IMR-90 (cell line): ENCODE data around the gene POU4F1. TPM values are rescaled to one million over a fixed set of nuclear protein-coding genes. Genes with fewer than 3 reads are reported as not detected.

Source experiments
- ATAC-seq: fragments of 200-7000 bp; cut with Tn5 transposase; 2 replicates; pipeline ENCODE4 v1.9.1; 2020; ENCODE audit warnings: low read depth, mild to moderate bottlenecking, moderate library complexity
- BruUV-seq: library from RNA; stranded (reverse); fragments of 400-500 nt; replicated peaks from 2 replicates; lab custom pipeline; 2021; lab: Mats Ljungman, UMichigan
- CTCF ChIA-PET: fragments of 300-600 bp; formaldehyde crosslinking; extraction: SDS; loops from one replicate; lab custom pipeline; 2021; ENCODE audit warnings: antibody characterized with exemption; lab: Yijun Ruan, JAX
- POLR2A ChIA-PET: fragments of 300-600 bp; sonication (Branson Sonifier 250); formaldehyde crosslinking; loops from one replicate; lab custom pipeline; 2022; ENCODE audit warnings: antibody characterized with exemption; ENCODE audit not compliant: unreplicated experiment; lab: Charles Lee
- DNase-seq: peaks from one replicate; pipeline ENCODE4 v3.0.0; 2013
- H2AFZ ChIP-seq: replicated peaks from 2 replicates; pipeline ENCODE3; 2013; ENCODE audit warnings: low read length, mild to moderate bottlenecking; ENCODE audit not compliant: poor library complexity
- H2AK5ac ChIP-seq: 2 replicates; pipeline ENCODE4 v1.6.1; 2013; ENCODE audit warnings: low read depth, low read length, inconsistent platforms
- H2AK9ac ChIP-seq: replicated peaks from 2 replicates; pipeline ENCODE3; 2013; ENCODE audit warnings: mild to moderate bottlenecking, low read depth, low read length, moderate library complexity; ENCODE audit not compliant: poor library complexity
- H2BK120ac ChIP-seq: 2 replicates; pipeline ENCODE4 v1.6.1; 2013; ENCODE audit warnings: low read depth, low read length, inconsistent platforms
- H2BK15ac ChIP-seq: 3 replicates; pipeline ENCODE4 v1.6.1; 2013; ENCODE audit warnings: low read depth, low read length, inconsistent platforms
- H2BK20ac ChIP-seq: 2 replicates; pipeline ENCODE4 v1.6.1; 2013; ENCODE audit warnings: low read depth, mild to moderate bottlenecking, inconsistent platforms, low read length, moderate library complexity
- H2BK5ac ChIP-seq: 2 replicates; pipeline ENCODE4 v1.6.1; 2013; ENCODE audit warnings: mild to moderate bottlenecking, low read depth, low read length, inconsistent platforms; ENCODE audit not compliant: poor library complexity, severe bottlenecking
- H3K14ac ChIP-seq: replicated peaks from 2 replicates; pipeline ENCODE4 v1.6.1; 2013; ENCODE audit warnings: low read depth, low read length, inconsistent platforms
- H3K18ac ChIP-seq: 2 replicates; pipeline ENCODE4 v1.6.1; 2013; ENCODE audit warnings: low read depth, low read length, control low read depth
- H3K23ac ChIP-seq: 2 replicates; pipeline ENCODE4 v1.6.1; 2013; ENCODE audit warnings: low read depth, low read length, inconsistent platforms
- H3K27ac ChIP-seq: 2 replicates; pipeline ENCODE4 v1.5.1; 2013; ENCODE audit warnings: mild to moderate bottlenecking, control low read depth, low read length; ENCODE audit not compliant: insufficient read depth
- H3K27me3 ChIP-seq: 2 replicates; pipeline ENCODE4 v1.6.1; 2013; ENCODE audit warnings: low read length; ENCODE audit not compliant: control insufficient read depth, insufficient read depth
- H3K36me3 ChIP-seq: 2 replicates; pipeline ENCODE4 v1.6.1; 2013; ENCODE audit warnings: low read length, mixed read lengths; ENCODE audit not compliant: control insufficient read depth, insufficient read depth
- H3K4ac ChIP-seq: 2 replicates; pipeline ENCODE4 v1.6.1; 2013; ENCODE audit warnings: low read depth, low read length, inconsistent platforms
- H3K4me1 ChIP-seq: 2 replicates; pipeline ENCODE4 v1.6.1; 2013; ENCODE audit warnings: low read length, mixed read lengths; ENCODE audit not compliant: control insufficient read depth, insufficient read depth
- H3K4me2 ChIP-seq: 2 replicates; pipeline ENCODE4 v1.6.1; 2013; ENCODE audit warnings: low read depth, mild to moderate bottlenecking, control low read depth, low read length, moderate library complexity
- H3K4me3 ChIP-seq: 2 replicates; pipeline ENCODE4 v1.5.1; 2013; ENCODE audit warnings: low read depth, mild to moderate bottlenecking, control low read depth, low read length, moderate library complexity; ENCODE audit not compliant: insufficient read depth
- H3K56ac ChIP-seq: 2 replicates; pipeline ENCODE4 v1.6.1; 2013; ENCODE audit warnings: low read length, inconsistent platforms; ENCODE audit not compliant: insufficient read depth; ENCODE audit errors: extremely low read depth
- H3K79me1 ChIP-seq, 2 experiments: 2 replicates each; pipeline ENCODE4 v1.6.1; 2013; ENCODE audit warnings: low read length in 2 of 2, inconsistent platforms in 1 of 2, low read depth in 1 of 2
- H3K9ac ChIP-seq: 2 replicates; pipeline ENCODE4 v1.6.1; 2013; ENCODE audit warnings: low read depth, low read length, control low read depth
- H3K9me1 ChIP-seq: 2 replicates; pipeline ENCODE4 v1.6.1; 2013; ENCODE audit warnings: low read length, inconsistent platforms; ENCODE audit not compliant: insufficient read depth
- H3K9me3 ChIP-seq: 2 replicates; pipeline ENCODE4 v1.6.1; 2013; ENCODE audit warnings: low read length; ENCODE audit not compliant: control insufficient read depth, insufficient read depth
- H4K20me1 ChIP-seq: 2 replicates; pipeline ENCODE4 v1.6.1; 2013; ENCODE audit warnings: low read length, inconsistent platforms; ENCODE audit not compliant: insufficient read depth
- H4K5ac ChIP-seq: 2 replicates; pipeline ENCODE4 v1.6.1; 2013; ENCODE audit warnings: mild to moderate bottlenecking, low read depth, low read length, control low read depth
- H4K8ac ChIP-seq, 2 experiments: 2 replicates each; pipeline ENCODE4 v1.6.1; 2013; ENCODE audit warnings: low read depth in 2 of 2, low read length in 2 of 2, control low read depth in 1 of 2, inconsistent platforms in 1 of 2
- H4K91ac ChIP-seq: 2 replicates; pipeline ENCODE4 v1.6.1; 2013; ENCODE audit warnings: low read depth, low read length, inconsistent platforms; ENCODE audit not compliant: insufficient read depth
- BHLHE40 ChIP-seq: fragments of 150-350 bp; IDR thresholded peaks from 2 replicates; pipeline ENCODE4 v1.6.1; 2016; ENCODE audit warnings: mild to moderate bottlenecking, low read depth, low read length
- CEBPB ChIP-seq: IDR thresholded peaks from 2 replicates; pipeline ENCODE4 v1.6.1; 2012; ENCODE audit warnings: low read depth, low read length, improper control_type of control experiment
- CHD1 ChIP-seq: IDR thresholded peaks from 2 replicates; pipeline ENCODE4 v1.6.1; 2012; ENCODE audit warnings: low read depth, low read length, improper control_type of control experiment
- ELK1 ChIP-seq: fragments of 150-350 bp; IDR thresholded peaks from 2 replicates; pipeline ENCODE4 v1.6.1; 2016; ENCODE audit warnings: low read depth, mild to moderate bottlenecking, low read length, moderate library complexity, borderline replicate concordance
- FOS ChIP-seq: fragments of 150-350 bp; IDR thresholded peaks from 2 replicates; pipeline ENCODE4 v1.6.1; 2016; ENCODE audit warnings: low read depth, low read length
- MAFK ChIP-seq: IDR thresholded peaks from 2 replicates; pipeline ENCODE4 v1.6.1; 2012; ENCODE audit warnings: low read depth, low read length, improper control_type of control experiment
- MAZ ChIP-seq: IDR thresholded peaks from 2 replicates; pipeline ENCODE4 v1.6.1; 2012; ENCODE audit warnings: low read depth, mild to moderate bottlenecking, low read length, improper control_type of control experiment, moderate library complexity, borderline replicate concordance
- MXI1 ChIP-seq: IDR thresholded peaks from 2 replicates; pipeline ENCODE4 v1.6.1; 2012; ENCODE audit warnings: low read depth, mild to moderate bottlenecking, low read length, moderate library complexity, borderline replicate concordance
- NFE2L2 ChIP-seq: fragments of 150-350 bp; IDR thresholded peaks from 2 replicates; pipeline ENCODE4 v1.6.1; 2016; ENCODE audit warnings: low read depth, mild to moderate bottlenecking, low read length
- POLR2A ChIP-seq: IDR thresholded peaks from 2 replicates; pipeline ENCODE4 v1.6.1; 2012; ENCODE audit warnings: mild to moderate bottlenecking, low read depth, low read length
- RAD21 ChIP-seq: IDR thresholded peaks from 2 replicates; pipeline ENCODE4 v1.6.1; 2012; ENCODE audit warnings: low read length, improper control_type of control experiment
- RCOR1 ChIP-seq: IDR thresholded peaks from 2 replicates; pipeline ENCODE4 v1.6.1; 2012; ENCODE audit warnings: mild to moderate bottlenecking, low read length, improper control_type of control experiment; ENCODE audit not compliant: insufficient replicate concordance
- SMC3 ChIP-seq: fragments of 150-350 bp; IDR thresholded peaks from 2 replicates; pipeline ENCODE4 v1.6.1; 2016; ENCODE audit warnings: low read depth, mild to moderate bottlenecking, antibody characterized with exemption, low read length, moderate library complexity
- USF2 ChIP-seq: fragments of 150-350 bp; IDR thresholded peaks from 2 replicates; pipeline ENCODE4 v1.6.1; 2017; ENCODE audit warnings: mild to moderate bottlenecking, antibody characterized with exemption, low read length, low read depth
- WGBS, 2 experiments: methylation state at CpG; one replicate each; pipeline versions ENCODE4 v1.1.5 to v1.1.7; 2013; ENCODE audit warnings: missing lambda C conversion rate in 2 of 2; ENCODE audit not compliant: insufficient read length in 1 of 2; ENCODE audit errors: extremely low coverage in 2 of 2; 5-methylcytosine and 5-hydroxymethylcytosine counted together
- dilution Hi-C: fragments of 300-500 bp; cut with HindIII; formaldehyde crosslinking; loops from one replicate; pipeline ENCODE4 v1.14.3; 2018; ENCODE audit warnings: low sequenced_read_pairs; ENCODE audit not compliant: unreplicated experiment
- in situ Hi-C: fragments of 300-500 bp; cut with MboI; formaldehyde crosslinking; loops from 3 replicates; pipeline ENCODE4 v1.14.3; 2019; ENCODE audit warnings: low sequenced_read_pairs, inconsistent platforms, mixed read lengths
- intact Hi-C: fragments of 100-400 bp; cut with micrococcal nuclease; formaldehyde crosslinking; loops from 2 replicates; pipeline ENCODE4 v1.10.0; 2022
- polyA plus RNA-seq, 3 experiments: library from polyadenylated mRNA; depleted of rRNA; stranded (reverse); fragments of >200 nt; gene quantifications; 2 replicates each; pipeline ENCODE4 v1.2.3, GENCODE V29; 2012; ENCODE audit warnings: low replicate concordance in 1 of 3
- total RNA-seq: library from RNA; depleted of rRNA; stranded (reverse); fragments of >200 nt; gene quantifications from 2 replicates; pipeline ENCODE4 v1.2.3, GENCODE V29; 2012
- TF ChIP-seq, protein P1 (sequence below): conservative IDR thresholded peaks from 2 replicates; pipeline ENCODE4 v1.5.1; 2012; ENCODE audit warnings: mild to moderate bottlenecking, low read depth, low read length, improper control_type of control experiment

POU4F1 gene
- total and polyA plus RNA-seq, 2 of the 4 experiments (the other 2 are of a cell fraction) = 0.02 TPM; not detected in 1

DNA sequence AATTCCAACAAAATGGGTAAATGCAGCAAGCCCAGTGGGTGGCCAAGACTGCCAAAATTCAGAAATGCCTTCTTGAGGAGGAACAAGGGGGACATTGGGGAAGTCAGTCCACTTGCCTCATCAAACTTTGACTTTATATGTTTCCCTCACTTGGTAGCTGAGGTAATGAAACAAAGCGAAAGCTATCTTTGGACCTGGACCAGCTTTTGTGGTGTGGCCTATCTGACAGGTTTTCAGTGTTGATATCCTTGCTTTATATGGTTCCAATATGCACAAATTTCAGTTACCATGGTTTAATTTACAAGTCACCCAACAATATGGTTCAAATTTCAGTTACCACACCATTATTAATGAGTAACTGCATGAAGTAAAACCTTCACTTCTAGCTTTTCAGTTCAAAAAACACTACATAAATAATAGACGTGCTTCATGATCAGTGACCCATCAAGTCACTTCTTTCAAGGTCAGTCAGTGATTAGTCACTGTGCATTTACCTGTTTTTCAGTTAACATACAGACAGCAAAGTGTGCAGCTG, 17.7 kb upstream of the POU4F1 start:
- Histone ChIP-seq H3K56ac (no peak overlapping the region), H4K8ac (no peak overlapping the region), H3K27me3 (no peaks in the 10 kb centered on the region), H3K4ac (no peak overlapping the region), H3K9ac (no peak overlapping the region), H4K20me1 (no peaks in the 10 kb centered on the region), H3K36me3 (peaks cover 5% of the 10 kb centered on the region; the same call in 1 of the 2 replicates), H3K18ac (no peak overlapping the region), H2BK20ac (no peak overlapping the region), H3K4me1 (no peaks in the 10 kb centered on the region), H3K4me3 (no peak overlapping the region), H2BK120ac (no peak overlapping the region), H2AK5ac (no peak overlapping the region), H2BK5ac (no peak overlapping the region), H2AFZ (no peak overlapping the region), H3K23ac (no peak overlapping the region), H3K14ac (no peak overlapping the region), H4K5ac (no peak overlapping the region), H3K9me3 (no peaks in the 10 kb centered on the region), H3K27ac (no peak overlapping the region), H3K79me1 (peaks cover 0 to 7% of the 10 kb centered on the region in 2 experiments; a peak in 2 of 4 replicates), H2AK9ac (no peak overlapping the region), H2BK15ac (no peak overlapping the region), H4K91ac (no peak overlapping the region), H3K4me2 (no peak overlapping the region), H3K9me1 (no peaks in the 10 kb centered on the region)
- no TSS peak for BruUV-seq
- in situ Hi-C loops (no loop called here), intact Hi-C loops (no loop called here), dilution Hi-C loops (no loop called here)
- no peak for ATAC-seq
- DNase-seq = no peak
- ChIA-PET POLR2A (no interaction called here), CTCF (no interaction called here)
- TF ChIP-seq RCOR1 = no peak
- TF ChIP-seq MAZ = no peak
- TF ChIP-seq SMC3 = no peak
- TF ChIP-seq CEBPB = no peak
- no peak for TF ChIP-seq ELK1
- TF ChIP-seq, protein P1, sequence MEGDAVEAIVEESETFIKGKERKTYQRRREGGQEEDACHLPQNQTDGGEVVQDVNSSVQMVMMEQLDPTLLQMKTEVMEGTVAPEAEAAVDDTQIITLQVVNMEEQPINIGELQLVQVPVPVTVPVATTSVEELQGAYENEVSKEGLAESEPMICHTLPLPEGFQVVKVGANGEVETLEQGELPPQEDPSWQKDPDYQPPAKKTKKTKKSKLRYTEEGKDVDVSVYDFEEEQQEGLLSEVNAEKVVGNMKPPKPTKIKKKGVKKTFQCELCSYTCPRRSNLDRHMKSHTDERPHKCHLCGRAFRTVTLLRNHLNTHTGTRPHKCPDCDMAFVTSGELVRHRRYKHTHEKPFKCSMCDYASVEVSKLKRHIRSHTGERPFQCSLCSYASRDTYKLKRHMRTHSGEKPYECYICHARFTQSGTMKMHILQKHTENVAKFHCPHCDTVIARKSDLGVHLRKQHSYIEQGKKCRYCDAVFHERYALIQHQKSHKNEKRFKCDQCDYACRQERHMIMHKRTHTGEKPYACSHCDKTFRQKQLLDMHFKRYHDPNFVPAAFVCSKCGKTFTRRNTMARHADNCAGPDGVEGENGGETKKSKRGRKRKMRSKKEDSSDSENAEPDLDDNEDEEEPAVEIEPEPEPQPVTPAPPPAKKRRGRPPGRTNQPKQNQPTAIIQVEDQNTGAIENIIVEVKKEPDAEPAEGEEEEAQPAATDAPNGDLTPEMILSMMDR = no peak
- TF ChIP-seq CHD1 = no peak
- no peak for TF ChIP-seq RAD21
- TF ChIP-seq BHLHE40 = no peak
- no peak for TF ChIP-seq USF2
- TF ChIP-seq NFE2L2 = no peak
- TF ChIP-seq MAFK = no peak
- no peak for TF ChIP-seq POLR2A
- TF ChIP-seq FOS = no peak
- TF ChIP-seq MXI1 = no peak
- WGBS, 2 experiments = 83% methylated on average over 1 of the region's 2 CpGs; no CpG with 5 or more reads in 1 of the 2 experiments
